ENCODE results near the gene CDC5L.

DNA sequence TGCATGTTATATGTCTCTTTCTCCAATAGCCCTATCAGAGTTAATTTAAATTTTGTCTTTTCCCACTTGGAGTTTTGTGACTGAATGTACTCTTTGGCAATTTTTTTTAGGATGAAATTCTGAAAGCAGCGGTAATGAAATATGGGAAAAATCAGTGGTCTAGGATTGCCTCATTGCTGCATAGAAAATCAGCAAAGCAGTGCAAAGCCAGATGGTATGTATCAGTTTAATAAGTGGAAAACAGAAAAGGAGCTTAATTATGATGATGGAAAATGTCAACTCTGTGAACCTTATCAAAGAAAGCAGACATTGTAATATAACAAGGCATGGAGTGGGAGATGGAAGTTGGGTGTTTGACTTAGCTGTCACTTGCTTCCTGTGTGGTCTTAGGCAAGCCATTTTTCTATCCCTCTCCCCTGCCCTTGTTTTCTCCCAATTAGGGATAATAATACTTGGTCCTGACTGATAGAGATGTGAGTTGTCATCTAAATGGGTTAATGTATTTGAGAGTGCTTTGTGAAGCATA, 2.7 kb downstream of the CDC5L start:
- TF ChIP-seq, protein P1, sequence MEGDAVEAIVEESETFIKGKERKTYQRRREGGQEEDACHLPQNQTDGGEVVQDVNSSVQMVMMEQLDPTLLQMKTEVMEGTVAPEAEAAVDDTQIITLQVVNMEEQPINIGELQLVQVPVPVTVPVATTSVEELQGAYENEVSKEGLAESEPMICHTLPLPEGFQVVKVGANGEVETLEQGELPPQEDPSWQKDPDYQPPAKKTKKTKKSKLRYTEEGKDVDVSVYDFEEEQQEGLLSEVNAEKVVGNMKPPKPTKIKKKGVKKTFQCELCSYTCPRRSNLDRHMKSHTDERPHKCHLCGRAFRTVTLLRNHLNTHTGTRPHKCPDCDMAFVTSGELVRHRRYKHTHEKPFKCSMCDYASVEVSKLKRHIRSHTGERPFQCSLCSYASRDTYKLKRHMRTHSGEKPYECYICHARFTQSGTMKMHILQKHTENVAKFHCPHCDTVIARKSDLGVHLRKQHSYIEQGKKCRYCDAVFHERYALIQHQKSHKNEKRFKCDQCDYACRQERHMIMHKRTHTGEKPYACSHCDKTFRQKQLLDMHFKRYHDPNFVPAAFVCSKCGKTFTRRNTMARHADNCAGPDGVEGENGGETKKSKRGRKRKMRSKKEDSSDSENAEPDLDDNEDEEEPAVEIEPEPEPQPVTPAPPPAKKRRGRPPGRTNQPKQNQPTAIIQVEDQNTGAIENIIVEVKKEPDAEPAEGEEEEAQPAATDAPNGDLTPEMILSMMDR (conservative IDR thresholded peaks at IDR 0.05 in 1 of 2, IDR thresholded peaks at IDR 0.05 in 1 of 2; ENCODE audit: extremely low read depth in 1 of 2, insufficient read depth in 1 of 2, low read depth in 1 of 2, low read length in 2 of 2) = no peak
- no peak for TF ChIP-seq EZH2 (IDR thresholded peaks at IDR 0.05; ENCODE audit: borderline replicate concordance, low read length)

All from mammary epithelial cell (primary cell).